LNCaP clone FGC (cell line): ENCODE results near the gene A1CF.
A peak's percentile ranks its signal among the peaks of the same experiment; 100 is the strongest.
"Not testable (repeated sequence)": the region's sequence is repeated elsewhere in the genome, so short reads cannot be mapped to it uniquely, and the experiment has no call there.

Source experiments
- DNase-seq: peaks from one replicate; pipeline ENCODE4 v3.0.0-alpha.2; 2011; ENCODE audit warnings: low read depth
- H3K4me3 ChIP-seq: 2 replicates; pipeline ENCODE4 v1.5.1; 2011; ENCODE audit warnings: mild to moderate bottlenecking, low read depth, low read length, control low read depth
- CTCF ChIP-seq: IDR thresholded peaks from 2 replicates; pipeline ENCODE4 v1.5.1; 2012; ENCODE audit warnings: mild to moderate bottlenecking; ENCODE audit not compliant: control insufficient read depth, insufficient read depth; ENCODE audit errors: extremely low read depth

The A1CF gene

DNA sequence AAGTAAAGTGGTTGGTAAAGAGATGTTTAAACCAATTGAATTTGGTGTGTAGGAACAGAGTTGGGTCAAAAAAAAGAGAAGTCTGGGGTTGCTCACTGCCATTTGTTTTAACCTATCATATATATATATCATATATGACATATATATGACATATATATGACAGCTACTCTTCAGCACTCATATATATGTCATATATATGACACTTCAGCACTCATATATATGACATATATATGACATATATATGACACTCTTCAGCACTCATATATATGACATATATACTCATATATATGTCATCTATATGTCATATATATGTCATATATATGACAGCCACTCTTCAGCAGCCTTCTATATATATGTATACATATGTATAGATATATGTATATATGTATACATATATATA lies 8.9 kb upstream of the A1CF start:
- H3K4me3 ChIP-seq = no peak overlapping the region
- no peak for DNase-seq
- no peak for TF ChIP-seq CTCF

- DNase-seq = no peak
- H3K4me3 ChIP-seq = no peak overlapping the region
- no peak for TF ChIP-seq CTCF
Observed at GRCh38 chr10:50892467-50892866, 7.0 kb upstream of the A1CF start.

DNA sequence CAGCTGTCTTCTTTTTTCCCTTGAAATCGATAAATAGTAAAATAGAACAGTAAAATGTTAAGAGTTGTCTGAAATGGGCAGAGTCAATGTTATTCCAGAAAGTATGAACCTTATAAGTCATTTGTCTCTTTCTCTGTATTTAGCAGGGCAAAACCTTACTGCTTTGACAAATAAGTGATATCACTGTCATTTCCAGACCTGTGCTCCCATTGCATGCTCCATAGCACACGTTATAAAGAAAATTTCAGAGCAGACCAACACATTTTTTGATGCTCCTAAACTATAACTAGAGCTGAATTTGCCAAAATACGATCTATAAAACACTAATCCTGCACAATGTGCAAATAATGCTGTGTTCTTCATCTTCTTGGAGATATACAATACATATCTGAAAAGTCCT lies 1.1 kb downstream of the A1CF start:
- H3K4me3 ChIP-seq = no peak overlapping the region
- no peak for TF ChIP-seq CTCF
- DNase-seq = no peak

GRCh38 chr10:50883629-50884028 lies 1.8 kb downstream of the A1CF start:
- no peak overlapping the region for H3K4me3 ChIP-seq
- no peak for TF ChIP-seq CTCF
- no peak for DNase-seq

DNA sequence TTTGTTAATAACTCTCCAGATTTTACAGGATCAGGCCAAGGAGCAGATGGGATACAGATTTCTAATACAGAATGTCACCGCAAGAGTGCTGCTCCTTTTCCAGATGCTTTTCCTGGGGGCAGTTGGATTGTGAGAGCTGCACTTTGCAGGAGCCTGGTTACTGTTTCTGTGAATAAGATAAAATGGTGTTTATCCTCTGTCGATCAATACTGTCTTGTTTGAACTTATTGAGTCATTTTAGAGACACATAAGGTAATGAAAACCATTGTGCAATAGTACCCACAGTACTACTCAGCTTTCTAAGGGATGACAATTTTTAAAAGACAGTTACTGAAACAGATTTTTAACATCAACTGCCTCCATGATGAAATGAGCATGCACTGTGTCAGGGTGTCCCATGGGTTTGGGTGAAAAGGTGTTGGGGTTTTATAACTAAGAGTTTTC lies 2.9 kb downstream of the A1CF start:
- no peak for TF ChIP-seq CTCF
- DNase-seq = no peak
- no peak overlapping the region for H3K4me3 ChIP-seq

GRCh38 chr10:50881046-50881445 lies 4.4 kb downstream of the A1CF start:
- H3K4me3 ChIP-seq, DNase-seq: not testable (repeated sequence)

- no peak for DNase-seq
- no peak for TF ChIP-seq CTCF
Observed at GRCh38 chr10:50876429-50876828, 9.0 kb downstream of the A1CF start.

DNA sequence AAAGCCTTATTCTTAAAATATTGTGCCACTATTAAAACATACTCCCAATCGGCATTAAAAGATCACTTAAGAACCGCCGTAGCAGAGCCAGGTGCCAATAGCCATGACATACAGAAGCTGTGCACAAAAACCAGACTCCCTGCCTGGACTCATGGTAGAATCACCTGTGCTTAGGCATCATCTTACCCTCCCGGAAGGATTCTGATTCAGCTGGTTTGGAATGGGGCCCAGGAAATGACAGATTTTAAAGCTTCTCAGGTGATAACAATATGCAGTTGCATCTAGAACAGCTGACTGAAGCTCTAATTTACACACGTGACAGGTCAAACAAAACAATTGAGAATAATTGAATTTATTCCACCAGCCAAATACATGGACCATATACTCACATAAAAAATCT lies 10.7 kb downstream of the A1CF start:
- peak; percentile 10 for DNase-seq
- no peak for TF ChIP-seq CTCF
- no peak overlapping the region for H3K4me3 ChIP-seq

More at GRCh38 chr10:50876429-50876828, 9.0 kb downstream of the A1CF start:
- no peak overlapping the region for H3K4me3 ChIP-seq
